HCT116 (cell line): ENCODE results near the gene LMO7.

Experiments
- ATF3 ChIP-seq: IDR thresholded peaks from 2 replicates; pipeline ENCODE4 v1.6.1; 2012
- CEBPB ChIP-seq: IDR thresholded peaks from 2 replicates; pipeline ENCODE4 v1.6.1; 2012; ENCODE audit warnings: low read depth
- CTCF ChIP-seq, 3 experiments: fragments of 200-600 bp in 1 of 3; sonication (generic) in 1 of 3; IDR thresholded peaks in 2 of 3; conservative IDR thresholded peaks in 1 of 3; 2 replicates each; pipeline ENCODE4 v1.5.1; 2012 to 2017; ENCODE audit warnings: low read depth in 2 of 3, low read length in 2 of 3, antibody characterized with exemption in 1 of 3, borderline replicate concordance in 1 of 3, control low read depth in 1 of 3, mild to moderate bottlenecking in 1 of 3, mixed read lengths in 1 of 3, mixed run types in 1 of 3, moderate library complexity in 1 of 3; ENCODE audit not compliant: insufficient read depth in 1 of 3
- JUND ChIP-seq: IDR thresholded peaks from 2 replicates; pipeline ENCODE4 v1.6.1; 2012
- POLR2A ChIP-seq: IDR thresholded peaks from 2 replicates; pipeline ENCODE4 v1.7.0; 2011; ENCODE audit warnings: borderline replicate concordance; ENCODE audit not compliant: insufficient read depth, insufficient read length; ENCODE audit errors: extremely low read depth
- POLR2AphosphoS5 ChIP-seq: IDR thresholded peaks from 2 replicates; pipeline ENCODE4 v1.6.1; 2011; ENCODE audit warnings: mild to moderate bottlenecking, low read depth, low read length, moderate library complexity
- SIN3A ChIP-seq: IDR thresholded peaks from 2 replicates; pipeline ENCODE4 v1.6.1; 2012; ENCODE audit warnings: low read depth
- TF ChIP-seq, protein P1 (sequence below): IDR thresholded peaks from 2 replicates; pipeline ENCODE4 v1.6.1; 2012
- TF ChIP-seq, protein P2 (sequence below): IDR thresholded peaks from 2 replicates; pipeline ENCODE4 v1.6.1; 2012; ENCODE audit warnings: low read depth

- TF ChIP-seq CTCF (IDR thresholded peaks at IDR 0.05 in 2 of 3, conservative IDR thresholded peaks at IDR 0.05 in 1 of 3; ENCODE audit: borderline replicate concordance in 1 of 3, insufficient read depth in 1 of 3, low read depth in 2 of 3, low read length in 2 of 3) (no peak), JUND (no peak), SIN3A (no peak), CEBPB (no peak), POLR2A (no peak), POLR2AphosphoS5 (no peak), ATF3 (no peak)
- TF ChIP-seq, protein P1, sequence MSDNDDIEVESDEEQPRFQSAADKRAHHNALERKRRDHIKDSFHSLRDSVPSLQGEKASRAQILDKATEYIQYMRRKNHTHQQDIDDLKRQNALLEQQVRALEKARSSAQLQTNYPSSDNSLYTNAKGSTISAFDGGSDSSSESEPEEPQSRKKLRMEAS, result no peak
- TF ChIP-seq, protein P2, sequence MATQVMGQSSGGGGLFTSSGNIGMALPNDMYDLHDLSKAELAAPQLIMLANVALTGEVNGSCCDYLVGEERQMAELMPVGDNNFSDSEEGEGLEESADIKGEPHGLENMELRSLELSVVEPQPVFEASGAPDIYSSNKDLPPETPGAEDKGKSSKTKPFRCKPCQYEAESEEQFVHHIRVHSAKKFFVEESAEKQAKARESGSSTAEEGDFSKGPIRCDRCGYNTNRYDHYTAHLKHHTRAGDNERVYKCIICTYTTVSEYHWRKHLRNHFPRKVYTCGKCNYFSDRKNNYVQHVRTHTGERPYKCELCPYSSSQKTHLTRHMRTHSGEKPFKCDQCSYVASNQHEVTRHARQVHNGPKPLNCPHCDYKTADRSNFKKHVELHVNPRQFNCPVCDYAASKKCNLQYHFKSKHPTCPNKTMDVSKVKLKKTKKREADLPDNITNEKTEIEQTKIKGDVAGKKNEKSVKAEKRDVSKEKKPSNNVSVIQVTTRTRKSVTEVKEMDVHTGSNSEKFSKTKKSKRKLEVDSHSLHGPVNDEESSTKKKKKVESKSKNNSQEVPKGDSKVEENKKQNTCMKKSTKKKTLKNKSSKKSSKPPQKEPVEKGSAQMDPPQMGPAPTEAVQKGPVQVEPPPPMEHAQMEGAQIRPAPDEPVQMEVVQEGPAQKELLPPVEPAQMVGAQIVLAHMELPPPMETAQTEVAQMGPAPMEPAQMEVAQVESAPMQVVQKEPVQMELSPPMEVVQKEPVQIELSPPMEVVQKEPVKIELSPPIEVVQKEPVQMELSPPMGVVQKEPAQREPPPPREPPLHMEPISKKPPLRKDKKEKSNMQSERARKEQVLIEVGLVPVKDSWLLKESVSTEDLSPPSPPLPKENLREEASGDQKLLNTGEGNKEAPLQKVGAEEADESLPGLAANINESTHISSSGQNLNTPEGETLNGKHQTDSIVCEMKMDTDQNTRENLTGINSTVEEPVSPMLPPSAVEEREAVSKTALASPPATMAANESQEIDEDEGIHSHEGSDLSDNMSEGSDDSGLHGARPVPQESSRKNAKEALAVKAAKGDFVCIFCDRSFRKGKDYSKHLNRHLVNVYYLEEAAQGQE, result no peak
Measured at GRCh38 chr13:75788481-75788981, 152.4 kb downstream of the LMO7 start.
